GM18499 (cell line): ENCODE measurements around the gene VPREB1.
"Not testable (repeated sequence)": the region's sequence is repeated elsewhere in the genome, so short reads cannot be mapped to it uniquely, and the experiment has no call there.

Experiments used
- ATAC-seq: cut with Tn5 transposase; IDR thresholded peaks from one replicate; pipeline ENCODE4 v1.9.1; 2021; ENCODE audit warnings: moderate number of reproducible peaks; ENCODE audit not compliant: insufficient read depth, unreplicated experiment

Gene VPREB1, protein sequence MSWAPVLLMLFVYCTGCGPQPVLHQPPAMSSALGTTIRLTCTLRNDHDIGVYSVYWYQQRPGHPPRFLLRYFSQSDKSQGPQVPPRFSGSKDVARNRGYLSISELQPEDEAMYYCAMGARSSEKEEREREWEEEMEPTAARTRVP

DNA sequence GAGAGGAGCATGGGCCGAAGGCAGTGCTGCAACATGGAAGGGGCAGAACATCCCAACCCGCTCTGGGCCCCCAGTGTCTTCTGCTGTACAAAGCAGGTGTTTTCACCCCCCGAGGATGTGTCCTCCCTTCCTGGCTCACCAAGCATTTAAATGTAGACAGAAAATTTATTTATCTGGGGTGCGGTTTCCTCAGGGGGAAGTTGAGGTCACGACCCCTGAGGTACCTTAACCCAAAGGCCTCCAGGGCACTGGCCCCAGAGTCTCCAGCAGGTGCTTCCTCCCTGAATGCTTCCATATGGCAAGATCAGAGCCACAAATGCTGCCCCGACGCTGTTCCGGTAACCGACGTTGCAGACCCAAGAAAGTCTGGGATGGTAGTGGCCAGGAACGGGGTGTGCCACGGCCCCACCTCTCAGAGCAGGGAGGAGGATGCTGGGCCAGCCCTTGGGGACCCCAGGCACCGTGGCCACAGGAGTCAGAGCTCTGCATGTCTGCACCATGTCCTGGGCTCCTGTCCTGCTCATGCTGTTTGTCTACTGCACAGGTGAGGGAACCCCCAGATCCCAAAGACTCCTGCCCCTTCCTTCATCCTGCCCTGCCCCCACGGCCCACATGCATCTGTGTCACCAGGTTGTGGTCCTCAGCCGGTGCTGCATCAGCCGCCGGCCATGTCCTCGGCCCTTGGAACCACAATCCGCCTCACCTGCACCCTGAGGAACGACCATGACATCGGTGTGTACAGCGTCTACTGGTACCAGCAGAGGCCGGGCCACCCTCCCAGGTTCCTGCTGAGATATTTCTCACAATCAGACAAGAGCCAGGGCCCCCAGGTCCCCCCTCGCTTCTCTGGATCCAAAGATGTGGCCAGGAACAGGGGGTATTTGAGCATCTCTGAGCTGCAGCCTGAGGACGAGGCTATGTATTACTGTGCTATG lies at the start of gene VPREB1:
Gene VPREB1 (plus strand): TSS at position 471 of the 935 bp plus-strand sequence. CDS start 28 bp downstream, at position 499.
- ATAC-seq, result no peak

DNA sequence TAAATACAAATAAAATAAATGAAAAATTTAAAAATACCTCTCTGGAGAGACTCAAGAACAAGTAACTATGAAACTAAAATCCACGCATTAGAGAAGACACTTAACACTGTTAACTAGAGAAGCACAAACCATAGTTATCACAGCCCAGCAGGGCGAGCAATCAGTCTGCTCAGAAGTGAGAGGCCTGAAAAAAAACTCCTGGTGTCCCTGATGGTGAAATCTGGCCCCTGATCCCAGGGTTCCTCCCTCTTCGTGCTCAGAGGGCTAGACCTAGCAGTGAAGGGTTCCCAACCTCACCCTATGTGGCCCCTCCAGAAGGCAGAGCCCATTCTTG lies 49.7 kb upstream of the VPREB1 start:
- no peak for ATAC-seq

DNA sequence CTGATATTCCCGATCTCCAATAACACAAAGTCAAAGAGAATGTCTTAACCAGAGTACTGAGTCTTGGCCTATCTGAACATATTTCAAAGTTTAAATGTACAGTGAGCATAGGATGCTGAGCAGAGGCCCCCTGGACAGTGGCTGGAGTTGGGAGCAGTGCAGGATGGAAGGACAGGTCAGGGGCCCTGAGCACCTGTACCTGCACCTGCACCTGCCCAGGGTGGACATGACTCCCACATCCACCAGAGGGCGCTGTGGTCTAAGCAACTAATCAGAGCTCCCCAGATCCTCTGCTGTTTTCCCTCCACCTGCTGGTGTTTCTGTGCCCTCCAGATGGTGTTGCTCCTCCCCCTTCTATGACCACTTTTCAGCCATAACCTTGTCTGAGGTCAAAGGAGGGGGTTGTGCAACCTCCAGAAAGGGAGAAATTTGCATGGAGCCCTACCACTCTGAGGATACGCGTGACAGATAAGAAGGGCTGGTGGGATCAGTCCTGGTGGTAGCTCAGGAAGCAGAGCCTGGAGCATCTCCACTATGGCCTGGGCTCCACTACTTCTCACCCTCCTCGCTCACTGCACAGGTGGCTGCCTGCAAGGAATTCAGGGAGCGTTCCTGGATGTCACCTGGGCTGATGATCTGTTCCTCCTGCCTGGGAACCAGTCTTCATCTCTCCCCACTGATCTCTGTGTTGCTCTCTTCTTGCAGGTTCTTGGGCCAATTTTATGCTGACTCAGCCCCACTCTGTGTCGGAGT lies 49.1 kb upstream of the VPREB1 start:
- peak; percentile 45 for ATAC-seq

DNA sequence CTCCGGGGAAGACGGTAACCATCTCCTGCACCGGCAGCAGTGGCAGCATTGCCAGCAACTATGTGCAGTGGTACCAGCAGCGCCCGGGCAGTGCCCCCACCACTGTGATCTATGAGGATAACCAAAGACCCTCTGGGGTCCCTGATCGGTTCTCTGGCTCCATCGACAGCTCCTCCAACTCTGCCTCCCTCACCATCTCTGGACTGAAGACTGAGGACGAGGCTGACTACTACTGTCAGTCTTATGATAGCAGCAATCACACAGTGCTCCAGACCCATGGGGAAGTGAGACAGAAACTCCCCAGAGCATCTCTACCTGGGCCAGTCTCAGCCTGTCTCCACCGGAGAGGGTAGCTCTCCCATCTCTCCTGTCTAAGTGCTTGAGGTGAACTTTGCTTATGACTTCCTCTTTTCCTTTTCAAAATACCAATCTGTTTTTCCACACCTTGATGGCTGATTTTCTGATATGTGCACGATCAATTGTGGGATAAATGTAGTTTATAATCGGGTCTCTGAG lies 48.5 kb upstream of the VPREB1 start:
- ATAC-seq, result no peak

DNA sequence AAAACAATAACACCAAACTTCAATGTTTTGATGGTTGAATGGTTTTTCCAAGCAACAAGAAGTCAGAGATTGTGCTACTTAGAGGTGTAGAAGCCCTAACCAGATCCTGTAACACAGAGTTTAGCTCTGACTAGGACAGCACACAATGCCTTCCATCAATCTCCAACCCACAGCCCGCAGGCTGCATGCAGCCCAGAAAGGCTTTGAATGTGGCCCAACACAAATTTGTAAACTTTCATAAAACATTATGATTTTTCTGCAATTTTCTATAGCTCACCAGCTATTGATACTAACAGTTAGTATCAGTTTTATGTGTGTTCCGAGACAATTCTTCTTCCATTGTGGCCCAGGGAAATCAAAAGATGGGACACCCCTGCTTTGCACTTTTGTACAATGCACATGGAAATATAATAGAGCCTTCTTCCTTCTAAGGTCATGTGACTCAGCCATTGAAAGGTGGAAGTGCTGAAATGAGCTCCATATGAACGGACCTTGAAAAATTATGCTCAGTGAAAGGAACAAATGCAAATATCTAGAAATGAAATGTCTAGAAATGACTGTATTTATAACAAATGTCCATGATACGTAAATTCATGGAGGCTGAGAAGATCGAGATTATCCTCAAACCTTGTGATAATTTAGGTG lies 47.6 kb upstream of the VPREB1 start:
- ATAC-seq, result no peak

DNA sequence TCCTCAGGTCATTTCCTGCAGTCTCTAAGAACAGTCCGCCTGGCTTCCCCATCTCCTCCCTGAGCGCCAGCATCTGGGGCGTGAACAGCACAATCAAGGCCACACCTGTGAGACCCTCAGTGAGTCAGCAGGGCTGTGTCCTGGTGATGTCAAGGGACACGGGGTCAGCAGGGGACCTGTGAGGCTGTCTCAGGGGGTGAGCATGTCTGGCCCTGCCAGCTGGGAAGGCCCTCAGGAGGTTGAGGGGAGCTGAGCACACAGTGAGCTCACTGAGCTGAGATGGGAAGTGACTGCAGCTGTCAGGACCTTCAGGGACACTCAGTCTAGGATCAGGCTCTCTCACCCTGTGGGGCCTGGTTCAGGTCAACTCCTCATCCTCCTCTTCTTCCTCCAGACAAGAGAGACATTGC lies 46.6 kb upstream of the VPREB1 start:
- no peak for ATAC-seq

DNA sequence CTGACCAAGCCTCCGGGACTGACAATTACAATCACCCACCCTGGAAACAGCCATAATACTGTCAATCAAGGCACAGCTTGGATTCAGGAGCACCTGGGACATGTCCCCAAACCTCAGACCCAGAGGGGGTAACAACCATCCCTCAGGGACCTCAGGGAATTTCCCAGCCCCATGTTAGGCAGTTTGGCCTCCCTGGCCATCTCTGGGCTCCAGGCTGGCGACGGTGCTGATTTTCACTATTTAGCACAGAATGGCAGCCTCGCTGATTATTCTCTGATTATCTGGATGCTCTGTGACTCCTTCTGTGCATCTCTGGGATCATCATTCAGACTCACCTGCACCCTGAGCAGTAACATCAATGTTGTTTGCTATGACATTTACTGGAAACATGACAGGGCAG lies 45.8 kb upstream of the VPREB1 start:
- no peak for ATAC-seq

DNA sequence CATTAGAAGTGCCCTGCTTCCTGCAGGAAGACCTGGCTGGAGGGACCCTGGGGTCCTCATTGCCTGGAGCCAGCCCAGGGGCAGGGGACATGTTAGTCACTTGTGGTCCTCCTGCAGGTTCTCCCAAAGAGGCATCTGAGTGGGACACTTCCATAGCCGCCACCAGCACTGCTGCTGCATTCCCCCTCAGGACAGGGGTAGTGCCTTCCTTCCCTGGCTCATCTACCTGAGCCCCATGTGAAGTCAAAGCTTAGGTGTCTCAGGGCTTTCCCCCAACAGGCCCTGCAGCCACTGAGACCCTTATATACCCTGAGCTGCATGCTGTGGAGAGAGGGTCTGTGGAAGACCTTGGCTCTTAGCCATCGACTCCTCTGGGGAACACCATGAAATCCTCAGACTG lies 45.0 kb upstream of the VPREB1 start:
- ATAC-seq, result no peak

DNA sequence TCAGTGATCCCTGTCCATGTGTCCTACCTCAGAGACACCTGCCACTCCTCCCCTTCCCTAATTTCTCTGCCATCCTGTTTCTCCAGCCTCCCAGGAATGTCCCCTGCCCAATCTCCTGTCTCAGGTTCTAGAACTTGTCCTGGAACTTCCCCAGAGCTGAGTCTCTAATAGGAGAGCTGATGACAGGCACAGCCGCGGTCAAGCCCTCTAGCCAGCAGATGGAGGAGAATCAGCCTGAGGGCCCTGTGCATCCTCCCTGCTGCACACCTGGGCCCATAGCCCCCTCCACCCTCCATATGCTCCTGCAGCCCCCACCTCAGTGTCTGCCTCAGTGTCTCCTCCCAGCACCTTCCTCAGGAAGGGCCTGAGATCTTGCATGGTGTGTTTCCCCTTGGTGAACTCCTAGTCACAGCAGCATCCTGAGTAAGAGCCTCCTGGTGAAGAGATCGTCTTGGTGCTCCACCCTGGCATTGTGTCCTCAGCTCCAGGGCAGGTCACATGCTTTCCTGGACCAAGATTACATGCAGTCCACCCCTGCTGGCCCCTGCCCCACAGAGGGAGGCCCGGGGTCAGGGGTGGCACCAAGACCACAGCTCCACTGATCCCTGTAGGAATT lies 43.9 kb upstream of the VPREB1 start:
- ATAC-seq, result no peak

DNA sequence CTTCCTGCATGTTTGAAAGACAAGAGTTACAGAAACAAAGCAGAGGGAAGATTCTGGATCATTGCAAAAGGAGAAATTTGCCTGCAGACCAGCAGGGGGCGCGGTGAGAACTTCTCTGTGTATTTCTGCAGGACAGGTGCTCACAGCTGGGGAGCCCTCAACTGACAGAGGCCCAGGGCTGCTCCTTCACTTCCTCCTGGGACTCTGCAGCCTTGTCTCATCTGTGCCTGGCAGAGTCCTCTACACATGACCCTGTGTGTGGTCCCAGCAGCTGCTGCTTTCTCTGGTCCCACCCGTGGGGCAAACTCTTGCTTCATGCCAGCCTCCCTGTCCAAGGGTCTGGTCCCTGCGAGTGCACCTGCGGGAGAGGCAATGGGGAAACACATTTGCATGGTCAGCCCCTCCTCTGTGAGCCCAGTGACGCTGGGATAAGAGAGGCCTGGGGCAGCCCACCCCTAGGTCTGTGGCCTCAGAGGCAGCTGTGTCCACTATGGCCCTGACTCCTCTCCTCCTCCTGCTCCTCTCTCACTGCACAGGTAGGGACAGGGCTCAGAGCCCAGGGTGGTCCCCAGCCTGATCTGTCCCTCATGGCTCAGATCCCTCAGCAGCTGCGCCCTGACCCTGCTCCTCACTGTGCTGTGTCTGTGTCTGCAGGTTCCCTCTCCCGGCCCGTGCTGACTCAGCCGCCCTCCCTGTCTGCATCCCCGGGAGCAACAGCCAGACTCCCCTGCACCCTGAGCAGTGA lies 43.2 kb upstream of the VPREB1 start:
- ATAC-seq, result no peak

DNA sequence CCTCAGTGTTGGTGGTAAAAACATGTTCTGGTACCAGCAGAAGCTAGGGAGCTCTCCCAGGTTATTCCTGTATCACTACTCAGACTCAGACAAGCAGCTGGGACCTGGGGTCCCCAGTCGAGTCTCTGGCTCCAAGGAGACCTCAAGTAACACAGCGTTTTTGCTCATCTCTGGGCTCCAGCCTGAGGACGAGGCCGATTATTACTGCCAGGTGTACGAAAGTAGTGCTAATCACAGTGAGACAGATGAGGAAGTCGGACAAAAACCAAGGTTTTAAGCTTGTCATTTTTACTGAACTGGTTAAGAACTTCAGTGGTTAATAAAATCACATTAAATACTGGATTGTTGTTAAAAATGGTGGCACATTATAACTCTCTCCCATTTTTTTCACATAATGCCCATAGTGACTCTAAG lies 42.6 kb upstream of the VPREB1 start:
- no peak for ATAC-seq

DNA sequence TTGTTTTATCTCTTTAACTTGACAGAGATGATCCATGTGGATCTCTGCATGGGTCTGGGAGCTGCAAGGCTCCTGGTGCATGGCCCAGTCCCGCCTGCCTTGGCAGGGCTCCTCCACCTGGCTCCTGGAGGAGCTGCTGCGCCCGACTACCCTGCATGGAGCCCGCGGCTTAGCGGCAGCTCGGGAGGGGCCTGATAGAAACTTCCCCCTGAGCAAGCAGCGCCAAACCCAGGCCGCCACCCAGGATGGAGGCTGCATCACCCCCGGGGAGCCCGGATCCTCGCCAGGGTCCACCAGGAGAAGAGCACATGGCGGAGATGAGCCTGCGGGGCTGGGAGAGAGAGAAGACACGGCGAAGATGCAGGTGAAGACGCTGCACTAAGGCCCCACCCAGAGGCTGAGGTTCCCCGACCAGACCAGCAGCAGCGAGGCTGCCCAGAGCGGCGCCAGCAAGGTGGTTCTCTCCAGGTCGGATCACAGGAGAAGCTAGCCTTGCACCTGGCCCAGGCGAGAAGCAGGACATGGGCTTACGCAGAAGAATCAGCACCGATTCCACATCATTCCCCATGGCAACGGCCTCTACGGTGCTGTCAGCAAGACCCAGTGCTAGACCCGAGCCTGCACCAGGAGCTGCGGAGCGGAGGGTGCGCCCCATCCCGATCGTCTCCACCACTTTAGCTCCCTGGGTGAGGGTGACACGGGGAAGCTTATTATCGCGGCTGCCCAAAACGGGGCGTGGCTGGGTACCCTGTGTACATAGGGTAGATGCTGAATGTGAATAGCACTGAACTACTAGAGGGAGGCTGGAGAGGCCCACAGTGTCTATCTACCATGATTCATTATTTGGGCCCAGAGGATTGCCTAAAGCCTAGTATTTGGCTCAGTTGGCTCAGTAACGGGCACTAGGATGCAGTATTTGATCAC lies 41.3 kb upstream of the VPREB1 start:
- no peak for ATAC-seq

DNA sequence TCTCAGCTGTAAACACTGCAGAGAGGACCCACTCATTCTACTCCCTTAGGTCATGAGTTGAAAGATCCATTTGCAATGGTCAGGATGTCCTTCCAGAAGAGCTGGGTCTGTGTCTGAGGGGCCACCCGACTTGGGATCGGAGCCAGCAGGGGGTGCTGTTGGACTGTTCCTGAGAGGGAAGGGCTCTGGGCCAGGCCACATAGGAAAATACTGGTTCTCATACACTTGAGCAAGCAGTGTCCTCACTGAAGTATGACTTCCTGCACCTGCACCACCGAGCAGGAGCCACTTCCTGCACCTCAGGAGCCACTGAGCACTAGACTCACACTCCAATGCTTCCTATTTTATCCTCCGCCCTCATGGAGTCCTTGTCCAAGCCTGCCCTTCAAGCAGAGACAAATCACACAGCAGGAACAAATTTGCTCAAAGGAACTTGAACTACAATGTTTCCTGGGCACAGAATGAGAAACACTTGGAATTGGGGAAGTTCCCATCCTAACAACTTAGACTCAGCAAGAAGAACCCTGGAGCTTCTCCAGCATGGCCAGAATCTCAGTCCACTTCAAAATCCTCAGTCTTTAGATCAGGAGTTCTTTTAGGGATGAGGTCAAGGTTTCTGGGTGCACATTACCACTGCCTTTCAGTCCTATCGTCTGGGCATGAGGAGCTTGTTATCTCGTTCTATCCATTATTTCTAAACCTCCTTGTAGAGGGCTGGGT lies 36.6 kb upstream of the VPREB1 start:
- ATAC-seq, result no peak

DNA sequence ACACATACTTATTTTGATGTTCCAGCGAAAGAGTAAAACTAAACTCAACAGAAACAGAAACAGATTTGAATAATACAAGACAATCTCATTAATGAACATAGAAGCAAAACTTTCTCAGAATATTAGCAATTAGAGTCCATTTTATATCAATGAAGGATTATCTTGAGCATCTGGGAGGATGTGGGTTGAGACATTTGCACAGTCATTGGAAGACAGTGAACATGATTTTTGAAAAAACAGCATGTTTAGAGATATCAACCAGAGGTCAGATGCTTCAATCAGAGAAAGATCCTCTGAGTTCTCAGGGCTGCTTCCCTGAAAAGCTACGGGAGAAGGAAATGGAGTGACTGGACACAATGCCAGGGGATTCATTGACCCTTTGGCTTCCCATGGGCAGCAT lies 35.9 kb upstream of the VPREB1 start:
- ATAC-seq, result no peak

DNA sequence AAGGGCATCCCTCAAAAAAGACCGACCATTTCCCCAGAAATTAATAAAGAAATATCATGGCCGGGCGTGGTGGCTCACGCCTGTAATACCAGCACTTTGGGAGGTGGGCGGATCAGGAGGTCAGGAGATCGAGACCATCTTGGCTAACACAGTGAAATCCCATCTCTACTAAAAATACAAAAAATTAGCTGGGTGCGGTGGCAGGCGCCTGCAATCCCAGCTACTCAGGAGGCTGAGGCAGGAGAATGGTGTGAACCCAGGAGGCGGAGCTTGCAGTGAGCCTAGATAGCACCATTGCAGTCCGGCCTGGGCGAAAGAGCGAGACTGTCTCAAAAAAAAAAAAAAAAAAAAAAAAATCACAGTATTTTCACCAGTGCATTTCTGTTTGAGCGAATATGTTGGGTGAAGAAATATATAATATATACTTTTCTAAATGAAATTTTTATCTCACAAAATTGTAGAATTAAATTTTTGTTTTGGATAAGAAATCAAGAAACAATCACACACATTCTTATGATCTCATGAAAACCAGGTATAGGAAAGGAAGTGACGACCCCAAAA lies 35.4 kb upstream of the VPREB1 start:
- ATAC-seq, result not testable (repeated sequence)

DNA sequence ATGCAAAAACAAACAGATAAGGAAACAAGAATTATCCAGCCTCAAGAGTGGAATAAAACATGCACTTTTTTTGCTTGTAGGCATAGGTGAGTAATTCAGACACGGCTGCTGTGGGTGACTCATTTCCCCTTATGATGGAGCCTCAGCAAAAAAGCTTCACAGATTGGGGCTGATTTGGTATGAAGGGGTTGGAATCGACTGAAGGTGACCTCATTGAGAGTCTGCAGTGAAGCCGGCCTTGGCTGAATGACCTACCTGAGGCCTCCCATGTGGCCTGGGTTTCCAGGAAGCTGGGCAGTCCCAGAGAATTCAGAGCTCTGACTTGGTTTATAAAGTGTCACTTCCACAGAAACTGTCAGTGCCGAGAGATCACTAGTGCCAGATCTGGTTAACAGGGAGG lies 34.2 kb upstream of the VPREB1 start:
- ATAC-seq, result no peak
